ENCODE measurements around the gene LHFPL3.

- TF ChIP-seq EZH2 (IDR thresholded peaks at IDR 0.05; ENCODE audit: borderline replicate concordance, low read depth, low read length, severe bottlenecking) (no peak), CTCF (IDR thresholded peaks at IDR 0.05; ENCODE audit: borderline replicate concordance, extremely low read depth, low read length, poor library complexity, severe bottlenecking) (no peak)
These were observed 349.2 kb downstream of the LHFPL3 start for GRCh38 chr7:104677587-104677986.
